Transverse colon (tissue), 3 donors: ENCODE measurements around the gene OAS2.

Experiments used
- EP300 ChIP-seq: sonication (generic); formaldehyde crosslinking; IDR thresholded peaks from one replicate; pipeline ENCODE4 v1.6.1; 2017; ENCODE audit warnings: antibody characterized with exemption, low read depth
- POLR2A ChIP-seq: fragments of 450-650 bp; IDR thresholded peaks from one replicate; pipeline ENCODE4 v1.6.1; 2016; ENCODE audit warnings: antibody characterized with exemption, mild to moderate bottlenecking, moderate library complexity
- TF ChIP-seq, protein P1 (sequence below), 5 experiments: fragments of 200-600 bp in 3 of 5; fragments of 450-650 bp in 2 of 5; sonication (generic) in 3 of 5; IDR thresholded peaks; 1 replicate in 2 of 5; 2 replicates in 3 of 5; pipeline ENCODE4 v1.5.1; 2016 to 2017; ENCODE audit warnings: antibody characterized with exemption in 5 of 5, inconsistent platforms in 3 of 5, mild to moderate bottlenecking in 2 of 5, moderate library complexity in 1 of 5

- TF ChIP-seq, protein P1, sequence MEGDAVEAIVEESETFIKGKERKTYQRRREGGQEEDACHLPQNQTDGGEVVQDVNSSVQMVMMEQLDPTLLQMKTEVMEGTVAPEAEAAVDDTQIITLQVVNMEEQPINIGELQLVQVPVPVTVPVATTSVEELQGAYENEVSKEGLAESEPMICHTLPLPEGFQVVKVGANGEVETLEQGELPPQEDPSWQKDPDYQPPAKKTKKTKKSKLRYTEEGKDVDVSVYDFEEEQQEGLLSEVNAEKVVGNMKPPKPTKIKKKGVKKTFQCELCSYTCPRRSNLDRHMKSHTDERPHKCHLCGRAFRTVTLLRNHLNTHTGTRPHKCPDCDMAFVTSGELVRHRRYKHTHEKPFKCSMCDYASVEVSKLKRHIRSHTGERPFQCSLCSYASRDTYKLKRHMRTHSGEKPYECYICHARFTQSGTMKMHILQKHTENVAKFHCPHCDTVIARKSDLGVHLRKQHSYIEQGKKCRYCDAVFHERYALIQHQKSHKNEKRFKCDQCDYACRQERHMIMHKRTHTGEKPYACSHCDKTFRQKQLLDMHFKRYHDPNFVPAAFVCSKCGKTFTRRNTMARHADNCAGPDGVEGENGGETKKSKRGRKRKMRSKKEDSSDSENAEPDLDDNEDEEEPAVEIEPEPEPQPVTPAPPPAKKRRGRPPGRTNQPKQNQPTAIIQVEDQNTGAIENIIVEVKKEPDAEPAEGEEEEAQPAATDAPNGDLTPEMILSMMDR (IDR thresholded peaks at IDR 0.05), result no peak
- TF ChIP-seq POLR2A (no peak), EP300 (no peak)
Observed at GRCh38 chr12:113052326-113052725, 74.0 kb downstream of the OAS2 start.
